NCI-H2171 treated with DMSO at 0.1 percent for 48 hours (cell line): Measurements from ENCODE around the gene RIIAD1.
A peak's percentile ranks its signal among the peaks of the same experiment; 100 is the strongest.
"Not testable (repeated sequence)": the region's sequence is repeated elsewhere in the genome, so short reads cannot be mapped to it uniquely, and the experiment has no call there.

Experiments
- DNase-seq: peaks from one replicate; lab custom pipeline; 2025; lab: John Stamatoyannopoulos, UW

The RIIAD1 gene

GRCh38 chr1:151737026-151737425, 15.7 kb downstream of the RIIAD1 start:
- DNase-seq: no peak

GRCh38 chr1:151737479-151737878, 16.2 kb downstream of the RIIAD1 start:
- DNase-seq: no peak

GRCh38 chr1:151739590-151740355, 18.5 kb downstream of the RIIAD1 start:
- no peak for DNase-seq

GRCh38 chr1:151741516-151741915, 20.2 kb downstream of the RIIAD1 start:
- DNase-seq: no peak

- no peak for DNase-seq
Measured at GRCh38 chr1:151756291-151756690, 35.0 kb downstream of the RIIAD1 start.

- DNase-seq: no peak
Measured at GRCh38 chr1:151759241-151759640, 37.9 kb downstream of the RIIAD1 start.

- no peak for DNase-seq
Measured at GRCh38 chr1:151760597-151761385, 39.5 kb downstream of the RIIAD1 start.

GRCh38 chr1:151762941-151763921, 41.9 kb downstream of the RIIAD1 start, which contains the start of gene MRPL9:
TSS of gene MRPL9 (minus strand) at chr1:151763496. CDS start at chr1:151763479, 17 bp downstream.
- DNase-seq: peak; percentile 91

- DNase-seq: no peak
Measured at GRCh38 chr1:151763990-151764389, 42.7 kb downstream of the RIIAD1 start.

GRCh38 chr1:151768351-151769066, 47.2 kb downstream of the RIIAD1 start:
- DNase-seq: not testable (repeated sequence)

- not testable (repeated sequence) for DNase-seq
Measured at GRCh38 chr1:151769270-151769669, 47.9 kb downstream of the RIIAD1 start.

- no peak for DNase-seq
Measured at GRCh38 chr1:151773702-151774101, 52.4 kb downstream of the RIIAD1 start.

GRCh38 chr1:151774256-151774922, 53.1 kb downstream of the RIIAD1 start:
- DNase-seq: no peak

GRCh38 chr1:151775894-151776664, 54.8 kb downstream of the RIIAD1 start:
- no peak for DNase-seq

GRCh38 chr1:151776665-151777062, 55.3 kb downstream of the RIIAD1 start:
- no peak for DNase-seq

GRCh38 chr1:151777317-151777716, 56.0 kb downstream of the RIIAD1 start:
- DNase-seq: no peak
